ENCODE results near the gene P3H4. TPM values are rescaled to one million over a fixed set of nuclear protein-coding genes. Genes with fewer than 3 reads are reported as not detected.
A peak's percentile ranks its signal among the peaks of the same experiment; 100 is the strongest.

The P3H4 gene
- total RNA-seq, 1 experiment from 2014 or later, result 58.9 TPM

DNA sequence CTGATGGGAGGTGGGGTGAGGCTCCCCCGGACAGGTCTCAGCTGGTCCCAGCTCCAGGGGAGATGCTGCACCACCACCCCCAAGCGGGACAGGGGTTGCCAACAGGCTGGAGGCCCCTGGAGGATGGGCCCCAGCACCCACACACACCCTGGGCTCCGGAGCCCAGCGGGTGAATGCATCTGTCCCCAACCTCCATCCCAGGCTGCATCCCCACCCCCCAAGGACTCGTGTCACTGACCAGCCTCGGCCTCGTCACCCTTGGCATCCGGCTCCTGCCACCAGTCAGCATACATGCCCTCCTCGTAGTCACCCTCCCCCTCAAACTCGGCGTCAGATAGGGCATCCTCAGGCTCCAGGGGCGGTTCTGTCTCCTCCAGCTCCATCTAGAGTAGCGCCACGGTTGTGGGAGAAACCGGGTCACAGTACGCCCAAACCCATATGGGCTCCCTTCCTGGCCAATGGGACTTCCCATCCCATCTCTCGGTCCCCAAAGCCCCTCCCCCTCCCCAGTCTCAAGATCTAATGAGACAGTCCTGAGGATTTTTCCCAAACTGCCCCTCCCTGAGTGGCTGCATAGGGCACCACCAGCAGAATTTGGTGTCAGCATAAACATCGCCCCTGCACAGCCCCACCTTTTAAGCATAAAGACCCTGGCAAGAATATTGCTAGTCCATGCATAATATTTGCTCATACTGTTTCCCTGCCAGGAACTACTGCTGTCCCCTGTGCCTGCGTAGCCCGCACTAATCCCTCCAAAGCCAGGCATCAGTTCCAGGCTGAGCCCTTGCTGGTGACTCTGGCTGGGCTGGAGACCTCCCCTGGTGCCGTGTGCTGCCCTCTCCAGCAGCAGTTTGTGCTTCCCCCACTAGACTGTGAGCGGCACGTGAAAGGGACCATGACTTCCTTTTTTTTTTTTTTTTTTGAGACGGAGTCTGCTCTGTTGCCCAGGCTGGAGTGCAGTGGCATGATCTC is 8.4 kb downstream of the P3H4 start:
- TF ChIP-seq SIN3A (IDR thresholded peaks at IDR 0.05; ENCODE audit: borderline replicate concordance, insufficient read depth, low read depth, low read length) (no peak), TCF7L2 (IDR thresholded peaks at IDR 0.05; ENCODE audit: low read depth, low read length) (no peak), POLR2AphosphoS5 (IDR thresholded peaks at IDR 0.05; ENCODE audit: low read depth, low read length) (no peak), REST (IDR thresholded peaks at IDR 0.05; ENCODE audit: insufficient read depth in 1 of 2, low read depth in 2 of 2, low read length in 1 of 2) (no peak)
- TF ChIP-seq, protein P1, sequence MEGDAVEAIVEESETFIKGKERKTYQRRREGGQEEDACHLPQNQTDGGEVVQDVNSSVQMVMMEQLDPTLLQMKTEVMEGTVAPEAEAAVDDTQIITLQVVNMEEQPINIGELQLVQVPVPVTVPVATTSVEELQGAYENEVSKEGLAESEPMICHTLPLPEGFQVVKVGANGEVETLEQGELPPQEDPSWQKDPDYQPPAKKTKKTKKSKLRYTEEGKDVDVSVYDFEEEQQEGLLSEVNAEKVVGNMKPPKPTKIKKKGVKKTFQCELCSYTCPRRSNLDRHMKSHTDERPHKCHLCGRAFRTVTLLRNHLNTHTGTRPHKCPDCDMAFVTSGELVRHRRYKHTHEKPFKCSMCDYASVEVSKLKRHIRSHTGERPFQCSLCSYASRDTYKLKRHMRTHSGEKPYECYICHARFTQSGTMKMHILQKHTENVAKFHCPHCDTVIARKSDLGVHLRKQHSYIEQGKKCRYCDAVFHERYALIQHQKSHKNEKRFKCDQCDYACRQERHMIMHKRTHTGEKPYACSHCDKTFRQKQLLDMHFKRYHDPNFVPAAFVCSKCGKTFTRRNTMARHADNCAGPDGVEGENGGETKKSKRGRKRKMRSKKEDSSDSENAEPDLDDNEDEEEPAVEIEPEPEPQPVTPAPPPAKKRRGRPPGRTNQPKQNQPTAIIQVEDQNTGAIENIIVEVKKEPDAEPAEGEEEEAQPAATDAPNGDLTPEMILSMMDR (IDR thresholded peaks at IDR 0.05), result no peak
- in situ Hi-C loops (cut with HindIII; ENCODE audit: low pct_unique_long_range_greater_than_20kb, low sequenced_read_pairs) (no loop called here), intact Hi-C loops (cut with micrococcal nuclease; ENCODE audit: unreplicated experiment) (no loop called here)
- Histone ChIP-seq H3K4me1 (ENCODE audit: control insufficient read depth, insufficient read depth, low read length) (peaks cover 18% of the 10 kb centered on the region), H3K9me3 (ENCODE audit: control insufficient read depth, insufficient read depth, low read depth, low read length) (no peaks in the 10 kb centered on the region), H3K4me3 (ENCODE audit: low read depth in 2 of 2, low read length in 2 of 2) (no peak overlapping the region), H3K36me3 (ENCODE audit: control insufficient read depth, insufficient read depth, low read length) (no peaks in the 10 kb centered on the region), H3K27me3 (ENCODE audit: control insufficient read depth, insufficient read depth, low read length) (no peaks in the 10 kb centered on the region), H3K27ac (ENCODE audit: low read length) (peak overlapping the region; percentile 18; the same call in 1 of the 2 replicates)
- CTCF ChIA-PET, result interaction anchor here (1.3 kb wide), 1 partner anchor 66 kb away, joined by 3 read pairs; no protein-coding TSS in a partner anchor
- no TSS peak for BruUV-seq (replicated peaks)
- DNase-seq (ENCODE audit: low read depth, low spot score) (no peak), ATAC-seq (peak; percentile 8; the same call in 1 of the 2 replicates)
- POLR2A ChIA-PET, result no interaction called here

DNA sequence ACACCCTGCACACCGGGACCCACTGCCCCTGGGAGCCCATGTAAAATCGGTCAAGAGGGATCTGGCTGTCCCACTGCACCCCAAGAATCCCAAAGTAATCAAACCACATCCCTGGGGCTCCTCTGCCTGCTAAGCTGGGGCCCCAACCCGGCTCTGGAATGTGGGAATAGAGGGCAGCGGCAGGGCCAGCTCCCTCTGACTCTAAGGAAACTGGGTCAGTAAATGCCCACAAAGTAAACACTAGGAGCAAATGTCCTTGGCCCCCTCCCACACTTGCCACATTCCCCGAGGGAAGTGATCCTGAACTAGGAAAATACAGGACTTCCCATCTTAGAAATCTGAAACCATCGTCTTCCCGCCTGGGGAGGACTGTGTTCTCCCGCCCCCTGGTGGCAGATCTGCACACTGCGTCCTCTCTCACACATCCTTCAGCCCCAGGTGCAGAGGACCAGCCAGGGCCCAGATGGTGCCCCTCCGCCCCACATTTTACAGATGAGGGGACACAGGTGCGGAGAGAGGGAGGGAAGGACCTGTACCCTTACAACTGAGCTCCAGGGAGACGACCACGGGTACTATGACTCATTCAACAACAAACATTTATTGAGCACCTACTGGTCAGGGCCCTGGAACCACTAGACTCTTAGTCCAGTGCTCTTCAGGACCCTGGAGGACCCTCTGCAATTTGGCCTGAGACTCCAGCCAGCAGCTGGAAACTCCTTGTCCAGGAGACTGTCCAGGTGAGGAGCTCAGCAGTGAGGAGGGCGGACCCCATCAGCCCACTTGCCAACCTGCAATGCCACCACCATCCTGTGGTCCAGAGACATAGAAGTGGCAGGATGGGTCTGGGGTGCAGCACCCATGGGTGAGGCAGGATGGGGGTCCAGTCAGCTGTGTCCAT is 10.1 kb downstream of the P3H4 start:
- no peaks in the 10 kb centered on the region for H3K27me3 ChIP-seq (ENCODE audit: control insufficient read depth, insufficient read depth, low read length)
- TF ChIP-seq REST (IDR thresholded peaks at IDR 0.05; ENCODE audit: insufficient read depth in 1 of 2, low read depth in 2 of 2, low read length in 1 of 2) (no peak), POLR2AphosphoS5 (IDR thresholded peaks at IDR 0.05; ENCODE audit: low read depth, low read length) (peak; percentile 87), TCF7L2 (IDR thresholded peaks at IDR 0.05; ENCODE audit: low read depth, low read length) (peak; percentile 37; the same call in 1 of the 2 replicates), SIN3A (IDR thresholded peaks at IDR 0.05; ENCODE audit: borderline replicate concordance, insufficient read depth, low read depth, low read length) (no peak)
- TF ChIP-seq, protein P1 (IDR thresholded peaks at IDR 0.05), result peak; percentile 96
- intact Hi-C loops (cut with micrococcal nuclease; ENCODE audit: unreplicated experiment) (loop anchor here (1.0 to 2.0 kb wide), 2 partner anchors 23 to 63 kb away; no protein-coding TSS in a partner anchor), in situ Hi-C loops (cut with HindIII; ENCODE audit: low pct_unique_long_range_greater_than_20kb, low sequenced_read_pairs) (no loop called here)
- DNase-seq (ENCODE audit: low read depth, low spot score) (no peak), ATAC-seq (peak; percentile 89)
- TSS peak; percentile 97 for BruUV-seq (replicated peaks)
- peak overlapping the region; percentile 7 to 19; a peak in 1 of 4 replicates for H3K4me3 ChIP-seq (ENCODE audit: low read depth in 2 of 2, low read length in 2 of 2)
- no peaks in the 10 kb centered on the region for H3K9me3 ChIP-seq (ENCODE audit: control insufficient read depth, insufficient read depth, low read depth, low read length)
- H3K4me1 ChIP-seq (ENCODE audit: control insufficient read depth, insufficient read depth, low read length), result peaks cover 18% of the 10 kb centered on the region
- peak overlapping the region; percentile 78 for H3K27ac ChIP-seq (ENCODE audit: low read length)
- ChIA-PET CTCF (interaction anchor here (0.6 to 2.3 kb wide), 7 partner anchors 11 to 515 kb away, joined by 3 to 14 read pairs (median 3); partner anchors contain the start of gene JUP), POLR2A (interaction anchor here (0.6 kb wide), 1 partner anchor 12 kb away, joined by 3 read pairs; no protein-coding TSS in a partner anchor)
- H3K36me3 ChIP-seq (ENCODE audit: control insufficient read depth, insufficient read depth, low read length), result no peaks in the 10 kb centered on the region
